ENCODE measurements around the gene FAM222A.

DNA sequence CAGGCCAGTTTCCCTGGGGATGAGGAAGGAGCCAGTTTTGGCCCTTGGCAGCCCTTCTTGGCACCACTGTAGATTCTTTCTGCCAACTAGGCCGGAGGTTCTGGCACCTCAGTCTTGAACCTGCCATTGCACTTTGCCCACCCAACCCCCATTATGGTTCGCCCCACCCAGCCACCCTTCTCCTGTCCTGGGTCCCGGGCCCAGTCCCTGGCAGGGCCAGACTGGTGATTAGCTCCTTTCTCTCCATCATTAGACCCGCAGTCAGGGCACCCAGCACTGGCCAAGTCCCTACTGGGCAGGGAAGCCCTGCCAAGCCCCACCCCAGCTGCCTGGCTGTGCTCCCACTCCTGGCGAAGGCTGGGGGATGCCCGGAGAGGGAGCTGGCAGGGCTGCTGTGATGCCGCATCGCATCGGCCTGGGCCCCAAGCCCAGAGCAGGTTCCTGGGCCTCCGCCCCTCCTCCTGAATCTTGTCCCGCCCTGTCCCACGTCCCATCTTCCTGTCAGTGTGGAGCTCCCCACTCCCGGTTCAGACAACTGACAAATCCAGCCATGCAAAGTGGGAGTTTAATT is 9.8 kb downstream of the FAM222A start:
- TF ChIP-seq, protein P1, sequence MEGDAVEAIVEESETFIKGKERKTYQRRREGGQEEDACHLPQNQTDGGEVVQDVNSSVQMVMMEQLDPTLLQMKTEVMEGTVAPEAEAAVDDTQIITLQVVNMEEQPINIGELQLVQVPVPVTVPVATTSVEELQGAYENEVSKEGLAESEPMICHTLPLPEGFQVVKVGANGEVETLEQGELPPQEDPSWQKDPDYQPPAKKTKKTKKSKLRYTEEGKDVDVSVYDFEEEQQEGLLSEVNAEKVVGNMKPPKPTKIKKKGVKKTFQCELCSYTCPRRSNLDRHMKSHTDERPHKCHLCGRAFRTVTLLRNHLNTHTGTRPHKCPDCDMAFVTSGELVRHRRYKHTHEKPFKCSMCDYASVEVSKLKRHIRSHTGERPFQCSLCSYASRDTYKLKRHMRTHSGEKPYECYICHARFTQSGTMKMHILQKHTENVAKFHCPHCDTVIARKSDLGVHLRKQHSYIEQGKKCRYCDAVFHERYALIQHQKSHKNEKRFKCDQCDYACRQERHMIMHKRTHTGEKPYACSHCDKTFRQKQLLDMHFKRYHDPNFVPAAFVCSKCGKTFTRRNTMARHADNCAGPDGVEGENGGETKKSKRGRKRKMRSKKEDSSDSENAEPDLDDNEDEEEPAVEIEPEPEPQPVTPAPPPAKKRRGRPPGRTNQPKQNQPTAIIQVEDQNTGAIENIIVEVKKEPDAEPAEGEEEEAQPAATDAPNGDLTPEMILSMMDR (IDR thresholded peaks at IDR 0.05; ENCODE audit: low read length): no peak
- TF ChIP-seq EZH2 (optimal IDR thresholded peaks at IDR 0.05; ENCODE audit: low read depth, low read length) (no peak), EZH2phosphoT487 (IDR thresholded peaks at IDR 0.05; ENCODE audit: low read length) (no peak)

All from MM.1S (cell line).